Measurements from ENCODE around the gene BTBD17. TPM values are rescaled to one million over a fixed set of nuclear protein-coding genes. Genes with fewer than 3 reads are reported as not detected.

BTBD17 gene
- total RNA-seq, 4 donors from 2014 or later = not detected

DNA sequence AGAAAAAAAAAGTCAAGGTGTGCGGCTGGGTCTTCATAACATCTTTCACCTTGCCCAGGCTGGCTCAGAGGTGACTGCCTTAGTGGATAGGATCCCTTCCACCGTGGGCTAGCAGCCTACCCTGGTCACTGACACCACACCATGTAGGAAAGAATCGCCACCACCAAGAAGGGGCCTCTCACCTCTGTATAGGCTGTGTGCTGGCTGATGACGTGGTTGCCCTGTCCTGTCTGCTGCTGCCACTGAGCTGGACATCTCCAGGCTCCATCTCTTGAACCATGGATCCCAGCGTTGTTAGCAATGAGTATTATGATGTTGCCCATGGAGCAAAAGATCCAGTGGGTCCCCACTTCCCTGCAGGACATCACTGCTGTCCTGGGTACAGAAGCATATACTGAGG lies 5.5 kb upstream of the BTBD17 start, which contains the start of gene GPR142:
GPR142 (plus strand) TSS at position 301 of the 400 bp plus-strand sequence. CDS start 2,035 bp downstream, outside the sequence.
- H3K9me3 ChIP-seq = no peaks in the 10 kb centered on the region
- TF ChIP-seq EP300 (IDR thresholded peaks at IDR 0.05) (no peak), POLR2A (IDR thresholded peaks at IDR 0.05) (no peak)
- TF ChIP-seq, protein P1, sequence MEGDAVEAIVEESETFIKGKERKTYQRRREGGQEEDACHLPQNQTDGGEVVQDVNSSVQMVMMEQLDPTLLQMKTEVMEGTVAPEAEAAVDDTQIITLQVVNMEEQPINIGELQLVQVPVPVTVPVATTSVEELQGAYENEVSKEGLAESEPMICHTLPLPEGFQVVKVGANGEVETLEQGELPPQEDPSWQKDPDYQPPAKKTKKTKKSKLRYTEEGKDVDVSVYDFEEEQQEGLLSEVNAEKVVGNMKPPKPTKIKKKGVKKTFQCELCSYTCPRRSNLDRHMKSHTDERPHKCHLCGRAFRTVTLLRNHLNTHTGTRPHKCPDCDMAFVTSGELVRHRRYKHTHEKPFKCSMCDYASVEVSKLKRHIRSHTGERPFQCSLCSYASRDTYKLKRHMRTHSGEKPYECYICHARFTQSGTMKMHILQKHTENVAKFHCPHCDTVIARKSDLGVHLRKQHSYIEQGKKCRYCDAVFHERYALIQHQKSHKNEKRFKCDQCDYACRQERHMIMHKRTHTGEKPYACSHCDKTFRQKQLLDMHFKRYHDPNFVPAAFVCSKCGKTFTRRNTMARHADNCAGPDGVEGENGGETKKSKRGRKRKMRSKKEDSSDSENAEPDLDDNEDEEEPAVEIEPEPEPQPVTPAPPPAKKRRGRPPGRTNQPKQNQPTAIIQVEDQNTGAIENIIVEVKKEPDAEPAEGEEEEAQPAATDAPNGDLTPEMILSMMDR (IDR thresholded peaks at IDR 0.05) = no peak
- 80 to 85% methylated on average over 5 of the region's 5 CpGs for WGBS, 2 donors
- no peaks in the 10 kb centered on the region for H3K36me3 ChIP-seq
- no peak for DNase-seq (ENCODE audit: low spot score in 2 of 2)
- peaks cover 0 to 12% (median 6%) of the 10 kb centered on the region in 4 donors for H3K4me1 ChIP-seq
- no peak within 1 kb of the TSS for H3K4me3 ChIP-seq
- peaks cover 0 to 7% of the 10 kb centered on the region in 2 donors for H3K27me3 ChIP-seq
- H3K27ac ChIP-seq = no peak within 1 kb of the TSS

DNA sequence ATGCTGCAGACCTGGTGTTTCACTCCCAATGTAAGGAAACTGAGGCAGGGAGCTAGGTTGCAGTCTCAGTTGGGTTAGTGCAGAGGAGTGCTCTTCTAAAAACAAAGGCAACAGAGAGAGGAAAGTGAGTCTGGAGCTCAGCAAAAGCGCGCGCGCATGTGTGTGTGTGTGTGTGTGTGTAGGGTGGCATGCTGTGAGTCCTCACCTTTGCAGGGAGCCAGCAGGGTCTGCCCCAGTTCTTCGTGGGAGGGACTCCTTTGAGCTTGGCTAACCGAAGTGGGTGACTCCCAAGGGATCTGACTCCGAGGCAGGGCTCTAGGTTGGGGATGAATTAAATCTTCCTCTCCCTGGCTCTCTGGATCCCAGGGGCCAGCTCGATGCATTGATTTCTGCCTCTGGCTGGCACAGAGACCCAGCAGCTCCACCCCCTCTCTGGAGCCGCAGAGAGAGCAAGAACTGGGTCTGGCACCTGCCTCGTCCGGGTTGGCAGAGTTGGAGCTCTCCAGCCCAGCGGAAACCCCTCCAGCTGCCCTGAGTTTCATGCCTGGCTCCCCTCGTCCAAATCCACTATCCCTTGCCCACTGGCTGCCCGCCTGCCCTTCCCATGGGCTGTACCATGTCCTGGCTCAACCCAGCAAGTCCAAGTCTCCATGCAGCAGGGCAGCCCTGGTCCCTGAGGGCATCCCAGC lies 1.3 kb upstream of the BTBD17 start:
- no peak overlapping the region for H3K27ac ChIP-seq
- peaks cover 0 to 9% (median 1%) of the 10 kb centered on the region in 4 donors for H3K4me1 ChIP-seq
- 47 to 49% methylated on average over 14 of the region's 14 CpGs for WGBS, 2 donors
- no peak for DNase-seq (ENCODE audit: low spot score in 2 of 2)
- H3K4me3 ChIP-seq = no peak overlapping the region
- no peaks in the 10 kb centered on the region for H3K9me3 ChIP-seq
- no peaks in the 10 kb centered on the region for H3K36me3 ChIP-seq
- no peak for TF ChIP-seq EP300 (IDR thresholded peaks at IDR 0.05)
- TF ChIP-seq, protein P1 (IDR thresholded peaks at IDR 0.05) = no peak
- peaks cover 0 to 46% of the 10 kb centered on the region in 2 donors for H3K27me3 ChIP-seq

DNA sequence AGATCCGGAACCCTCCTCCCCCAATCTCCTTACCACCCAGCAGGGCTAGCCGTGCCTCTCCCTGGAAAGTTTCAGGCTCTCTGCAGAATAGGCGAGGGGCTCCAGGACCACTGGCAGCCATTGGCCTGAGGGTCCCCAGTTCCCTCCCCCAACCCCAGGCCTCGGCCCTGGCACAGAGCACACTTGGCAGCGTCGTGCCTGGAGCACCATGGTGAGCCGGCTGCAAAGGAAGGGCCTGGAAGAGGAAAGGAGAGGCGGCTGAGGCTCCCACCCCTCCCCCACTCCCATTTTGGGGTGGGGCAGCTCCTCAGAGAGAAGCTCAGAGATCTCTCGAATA lies 369 bp upstream of the BTBD17 start:
- TF ChIP-seq, protein P1 (IDR thresholded peaks at IDR 0.05) = no peak
- TF ChIP-seq EP300 (IDR thresholded peaks at IDR 0.05) (no peak), POLR2A (IDR thresholded peaks at IDR 0.05) (no peak)
- Histone ChIP-seq H3K9me3 (no peaks in the 10 kb centered on the region), H3K27me3 (peaks cover 0 to 51% of the 10 kb centered on the region in 2 donors), H3K4me3 (no peak overlapping the region), H3K36me3 (no peaks in the 10 kb centered on the region), H3K4me1 (peaks cover 0 to 16% (median 4%) of the 10 kb centered on the region in 4 donors), H3K27ac (no peak overlapping the region)
- WGBS, 2 donors = 13 to 24% methylated on average over 8 to 9 of the region's 9 CpGs
- DNase-seq (ENCODE audit: low spot score in 2 of 2) = no peak

DNA sequence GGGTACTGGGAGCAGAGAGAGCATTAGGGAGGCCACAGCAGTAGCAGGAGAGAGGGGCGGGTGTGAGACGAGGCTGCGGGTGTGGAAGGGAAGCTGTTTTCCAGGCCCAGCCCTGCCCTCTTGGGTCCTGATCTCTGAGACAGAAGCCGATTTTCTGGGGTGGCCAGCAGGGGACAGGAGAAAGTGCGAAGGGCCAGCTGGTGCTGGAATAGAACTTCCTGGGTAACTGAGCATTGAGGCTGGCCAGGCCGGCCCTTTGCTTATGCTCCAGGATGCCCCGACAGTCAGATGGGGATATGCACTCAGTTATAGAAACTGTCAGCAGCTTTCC lies 804 bp downstream of the BTBD17 start:
- no peak for DNase-seq (ENCODE audit: low spot score in 2 of 2)
- Histone ChIP-seq H3K27me3 (peaks cover 0 to 61% of the 10 kb centered on the region in 2 donors), H3K4me1 (peaks cover 0 to 24% (median 5%) of the 10 kb centered on the region in 4 donors), H3K36me3 (no peaks in the 10 kb centered on the region), H3K9me3 (no peaks in the 10 kb centered on the region), H3K4me3 (no peak overlapping the region), H3K27ac (no peak overlapping the region)
- TF ChIP-seq POLR2A (IDR thresholded peaks at IDR 0.05) = no peak
- TF ChIP-seq EP300 (IDR thresholded peaks at IDR 0.05) = no peak
- TF ChIP-seq, protein P1 (IDR thresholded peaks at IDR 0.05) = no peak
- WGBS, 2 donors = 49 to 54% methylated on average over 7 of the region's 7 CpGs

DNA sequence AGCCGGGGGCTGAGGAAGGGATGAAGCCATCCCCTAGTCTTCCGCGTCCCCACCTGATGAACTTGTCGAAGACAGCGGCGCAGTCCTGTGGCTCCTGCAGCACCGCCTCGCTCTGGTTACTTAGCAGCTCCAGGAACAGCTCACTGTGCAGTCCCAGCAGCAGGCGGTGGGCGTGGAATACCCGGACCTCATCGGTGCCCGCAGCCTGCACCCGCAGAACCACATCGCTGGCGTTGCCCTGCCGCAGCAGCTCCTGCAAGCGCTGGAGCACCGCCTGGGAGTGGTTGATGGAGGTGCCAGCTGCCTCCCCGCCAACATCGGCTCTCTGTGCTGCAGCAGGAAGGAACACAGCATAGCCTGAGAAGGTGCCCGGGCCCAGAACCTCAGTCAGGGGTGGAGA lies 1.8 kb downstream of the BTBD17 start:
- Histone ChIP-seq H3K9me3 (no peaks in the 10 kb centered on the region), H3K27me3 (peaks cover 0 to 69% of the 10 kb centered on the region in 2 donors), H3K36me3 (no peaks in the 10 kb centered on the region), H3K4me3 (no peak overlapping the region), H3K4me1 (peaks cover 0 to 24% (median 5%) of the 10 kb centered on the region in 4 donors), H3K27ac (no peak overlapping the region)
- 94 to 95% methylated on average over 18 to 22 of the region's 22 CpGs for WGBS, 2 donors
- no peak for DNase-seq (ENCODE audit: low spot score in 2 of 2)
- TF ChIP-seq POLR2A (IDR thresholded peaks at IDR 0.05) (no peak), EP300 (IDR thresholded peaks at IDR 0.05) (no peak)
- TF ChIP-seq, protein P1 (IDR thresholded peaks at IDR 0.05) = no peak
